Right lobe of liver (tissue), 4 donors: ENCODE measurements around the gene HTRA2.

ENCODE experiments used
- CTCF ChIP-seq, 4 donors: fragments of 200-600 bp in 3 of 4; fragments of 450-650 bp in 1 of 4; IDR thresholded peaks; one replicate each; pipeline versions ENCODE4 v1.5.1 to v1.8.0; 2016 to 2022; ENCODE audit warnings: antibody characterized with exemption in 4 of 4, mild to moderate bottlenecking in 2 of 4
- POLR2A ChIP-seq: fragments of 450-650 bp; IDR thresholded peaks from one replicate; pipeline ENCODE4 v1.6.1; 2017; ENCODE audit warnings: antibody characterized with exemption, mild to moderate bottlenecking
- donor health status: DM: no; HTN: no; CAD: no.
- donor health status: DM: no; HTN: no; CAD: no.
- donor health status: DM: no; HTN: yes; CAD: no.

- TF ChIP-seq POLR2A (no peak), CTCF (IDR thresholded peaks at IDR 0.05) (no peak)
These were observed 34.3 kb upstream of the HTRA2 start for GRCh38 chr2:74495440-74495839.
